AG08396 (cell line): ENCODE data around the gene KLF9.

ENCODE experiments used
- DNase-seq: peaks from one replicate; pipeline ENCODE4 v3.0.0; 2012; ENCODE audit warnings: low spot score, mixed read lengths

KLF9 gene

GRCh38 chr9:70422371-70423043 is 8.1 kb upstream of the KLF9 start:
- no peak for DNase-seq

GRCh38 chr9:70421272-70422180 is 7.1 kb upstream of the KLF9 start:
- DNase-seq: no peak

GRCh38 chr9:70420441-70421271 is 6.2 kb upstream of the KLF9 start:
- DNase-seq: peak; percentile 62

- DNase-seq: peak; percentile 93
Measured at GRCh38 chr9:70419556-70420440, 5.3 kb upstream of the KLF9 start.

- DNase-seq: peak; percentile 94
Measured at GRCh38 chr9:70418822-70419555, 4.5 kb upstream of the KLF9 start.

GRCh38 chr9:70415476-70415875 is 1.0 kb upstream of the KLF9 start:
- no peak for DNase-seq

GRCh38 chr9:70415041-70415440 is 584 bp upstream of the KLF9 start:
- no peak for DNase-seq

GRCh38 chr9:70413464-70413798 is 1.0 kb downstream of the KLF9 start:
- peak; percentile 60 for DNase-seq

GRCh38 chr9:70412832-70413463 is 1.5 kb downstream of the KLF9 start:
- DNase-seq: peak; percentile 77

- DNase-seq: peak; percentile 80
Measured at GRCh38 chr9:70411930-70412831, 2.3 kb downstream of the KLF9 start.

GRCh38 chr9:70411121-70411929 is 3.1 kb downstream of the KLF9 start:
- DNase-seq: peak; percentile 68

GRCh38 chr9:70410368-70410767 is 4.1 kb downstream of the KLF9 start:
- DNase-seq: no peak

- no peak for DNase-seq
Measured at GRCh38 chr9:70409800-70410199, 4.7 kb downstream of the KLF9 start.

- no peak for DNase-seq
Measured at GRCh38 chr9:70409280-70409679, 5.2 kb downstream of the KLF9 start.

- no peak for DNase-seq
Measured at GRCh38 chr9:70408393-70409040, 5.9 kb downstream of the KLF9 start.

- peak; percentile 47 for DNase-seq
Measured at GRCh38 chr9:70407081-70407503, 7.4 kb downstream of the KLF9 start.

- DNase-seq: no peak
Measured at GRCh38 chr9:70406434-70406862, 8.0 kb downstream of the KLF9 start.
